Erythroblast (primary cell): ENCODE results near the gene CFAP221.

Source experiments
- GATA1 ChIP-seq: IDR thresholded peaks from 2 replicates; pipeline ENCODE4 v1.6.1; 2011; ENCODE audit warnings: low read depth, mild to moderate bottlenecking, control low read depth, low read length, moderate library complexity
- POLR2A ChIP-seq: IDR thresholded peaks from 2 replicates; pipeline ENCODE4 v1.6.1; 2011; ENCODE audit warnings: mild to moderate bottlenecking, low read length

GRCh38 chr2:119567292-119567691 is 23.0 kb downstream of the CFAP221 start:
- TF ChIP-seq POLR2A (no peak), GATA1 (no peak)
